ENCODE measurements around the gene RREB1. TPM values are rescaled to one million over a fixed set of nuclear protein-coding genes. Genes with fewer than 3 reads are reported as not detected.

RREB1 gene
- total RNA-seq, 1 experiment from 2014 or later = 30.7 TPM

DNA sequence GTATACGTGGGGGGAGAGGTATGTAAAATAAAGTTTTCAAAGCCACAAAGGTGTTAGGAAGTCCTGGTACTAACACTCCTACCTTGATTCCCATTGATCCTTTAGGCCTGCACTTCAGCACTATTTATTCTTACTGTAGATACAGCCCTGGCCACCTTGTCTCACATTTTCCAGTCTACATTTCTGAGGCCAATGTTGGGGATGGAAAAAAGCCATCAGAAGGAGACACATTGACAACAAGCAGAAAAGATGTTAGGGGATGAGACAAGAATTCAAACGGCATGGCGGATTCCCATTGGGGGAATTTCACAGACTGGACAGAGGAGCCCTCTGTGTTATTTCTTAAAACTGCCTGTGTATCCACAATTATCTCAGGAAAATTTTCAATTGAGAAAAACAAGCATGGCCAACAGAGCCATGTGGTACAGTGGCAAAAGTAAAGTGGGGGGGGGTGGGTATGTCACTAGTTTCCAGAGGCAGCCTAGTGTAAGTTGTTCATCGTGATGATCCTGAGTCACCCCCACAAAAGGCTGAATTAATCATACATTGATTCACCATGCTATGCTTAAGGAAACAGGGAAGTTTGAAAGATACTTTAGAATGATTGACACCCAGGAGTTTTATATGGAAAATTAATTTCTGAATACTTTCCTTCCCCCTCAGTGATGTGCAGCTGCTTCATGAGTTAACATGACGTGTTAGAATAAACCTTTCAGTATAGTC lies 40.5 kb downstream of the RREB1 start:
- no peak overlapping the region for H3K4me3 ChIP-seq (ENCODE audit: low read depth in 2 of 2, low read length in 2 of 2)
- no peak for DNase-seq (ENCODE audit: low read depth, low spot score)
- no peaks in the 10 kb centered on the region for H3K27me3 ChIP-seq (ENCODE audit: control insufficient read depth, insufficient read depth, low read length)
- no peaks in the 10 kb centered on the region for H3K9me3 ChIP-seq (ENCODE audit: control insufficient read depth, insufficient read depth, low read depth, low read length)
- POLR2A ChIA-PET = no interaction called here
- CTCF ChIA-PET = no interaction called here
- no peak for ATAC-seq
- intact Hi-C loops (cut with micrococcal nuclease; ENCODE audit: unreplicated experiment) = no loop called here
- TF ChIP-seq CTCF (IDR thresholded peaks at IDR 0.05) (no peak), POLR2AphosphoS5 (IDR thresholded peaks at IDR 0.05; ENCODE audit: low read depth, low read length) (no peak), REST (IDR thresholded peaks at IDR 0.05; ENCODE audit: insufficient read depth in 1 of 2, low read depth in 2 of 2, low read length in 1 of 2) (no peak), TCF7L2 (IDR thresholded peaks at IDR 0.05; ENCODE audit: low read depth, low read length) (no peak), SIN3A (IDR thresholded peaks at IDR 0.05; ENCODE audit: borderline replicate concordance, insufficient read depth, low read depth, low read length) (no peak)
- no peak overlapping the region for H3K27ac ChIP-seq (ENCODE audit: low read length)
- in situ Hi-C loops (cut with HindIII; ENCODE audit: low pct_unique_long_range_greater_than_20kb, low sequenced_read_pairs) = no loop called here
- BruUV-seq (replicated peaks) = no TSS peak
- peaks cover 51% of the 10 kb centered on the region for H3K4me1 ChIP-seq (ENCODE audit: control insufficient read depth, insufficient read depth, low read length)
- no peaks in the 10 kb centered on the region for H3K36me3 ChIP-seq (ENCODE audit: control insufficient read depth, insufficient read depth, low read length)

- DNase-seq (ENCODE audit: low read depth, low spot score) (no peak), ATAC-seq (no peak)
- BruUV-seq (replicated peaks) = no TSS peak
- TF ChIP-seq REST (IDR thresholded peaks at IDR 0.05; ENCODE audit: insufficient read depth in 1 of 2, low read depth in 2 of 2, low read length in 1 of 2) (no peak), TCF7L2 (IDR thresholded peaks at IDR 0.05; ENCODE audit: low read depth, low read length) (no peak), SIN3A (IDR thresholded peaks at IDR 0.05; ENCODE audit: borderline replicate concordance, insufficient read depth, low read depth, low read length) (no peak), POLR2AphosphoS5 (IDR thresholded peaks at IDR 0.05; ENCODE audit: low read depth, low read length) (no peak), CTCF (IDR thresholded peaks at IDR 0.05) (no peak)
- Histone ChIP-seq H3K27me3 (ENCODE audit: control insufficient read depth, insufficient read depth, low read length) (no peaks in the 10 kb centered on the region), H3K27ac (ENCODE audit: low read length) (no peak overlapping the region), H3K9me3 (ENCODE audit: control insufficient read depth, insufficient read depth, low read depth, low read length) (no peaks in the 10 kb centered on the region), H3K36me3 (ENCODE audit: control insufficient read depth, insufficient read depth, low read length) (no peaks in the 10 kb centered on the region), H3K4me1 (ENCODE audit: control insufficient read depth, insufficient read depth, low read length) (peaks cover 39% of the 10 kb centered on the region), H3K4me3 (ENCODE audit: low read depth in 2 of 2, low read length in 2 of 2) (no peak overlapping the region)
- in situ Hi-C loops (cut with HindIII; ENCODE audit: low pct_unique_long_range_greater_than_20kb, low sequenced_read_pairs) = no loop called here
- intact Hi-C loops (cut with micrococcal nuclease; ENCODE audit: unreplicated experiment) = no loop called here
- POLR2A ChIA-PET = no interaction called here
- CTCF ChIA-PET = no interaction called here
Measured at GRCh38 chr6:7150381-7151064, 42.8 kb downstream of the RREB1 start.
